Right ventricle myocardium superior (tissue), 1 donor: Measurements from ENCODE around the gene CDK17. TPM values are rescaled to one million over a fixed set of nuclear protein-coding genes. Genes with fewer than 3 reads are reported as not detected.

ENCODE experiments used
- ATAC-seq: fragments of 200-7000 bp; cut with Tn5 transposase; one replicate; pipeline ENCODE4 v1.9.1; 2020; ENCODE audit warnings: mild to moderate bottlenecking; ENCODE audit not compliant: poor library complexity
- DNase-seq: peaks from one replicate; pipeline ENCODE4 v3.0.0-alpha.2; 2020
- intact Hi-C: fragments of 100-400 bp; cut with DNase I; formaldehyde crosslinking; loops from one replicate; pipeline ENCODE4 v1.11.2; 2022
- total RNA-seq: library from RNA; stranded (reverse); fragmentation: NEBNext Ultra II Directional; extraction: Animal tissue kit (Norgen Biotek cat#: 25700); gene quantifications from one replicate; pipeline ENCODE4 v1.2.1, GENCODE V29; 2021
- donor health status: DM: no; HTN: yes; CAD: no; lungs with severe emphysema.

The CDK17 gene
- total RNA-seq, 1 donor from 2014 or later = 15.6 TPM

DNA sequence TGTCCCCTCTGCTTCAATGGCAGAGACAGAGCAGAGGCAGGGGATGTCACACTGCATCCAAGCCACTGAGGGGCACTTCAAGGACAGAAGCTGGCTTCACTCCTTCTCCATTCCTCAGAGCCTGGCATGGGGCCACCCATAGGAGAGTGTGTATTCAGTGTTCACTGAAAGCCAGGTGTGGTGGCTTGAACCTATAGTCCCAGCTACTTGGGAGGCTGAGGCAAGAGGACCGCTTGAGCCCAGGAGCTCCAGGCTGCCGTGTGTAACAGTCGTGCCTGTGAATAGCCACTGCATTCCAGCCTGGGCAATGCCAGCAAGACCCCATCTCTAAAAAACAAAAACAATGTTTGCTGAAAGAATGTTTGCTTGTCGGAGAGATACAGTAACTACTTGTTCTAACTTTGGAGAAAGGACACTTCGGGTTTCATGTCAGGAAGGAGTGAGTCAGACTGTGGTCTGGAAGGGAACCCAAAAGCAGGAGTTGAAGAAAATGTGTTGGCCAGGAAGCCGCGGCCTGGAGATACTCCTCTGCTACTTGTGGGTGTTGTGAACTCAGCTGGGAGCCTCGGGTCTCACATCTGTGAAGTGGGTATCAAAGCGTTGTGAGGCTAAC, 162.7 kb downstream of the CDK17 start:
- ATAC-seq (no peak), DNase-seq (peak; percentile 70)
- intact Hi-C loops = no loop called here

DNA sequence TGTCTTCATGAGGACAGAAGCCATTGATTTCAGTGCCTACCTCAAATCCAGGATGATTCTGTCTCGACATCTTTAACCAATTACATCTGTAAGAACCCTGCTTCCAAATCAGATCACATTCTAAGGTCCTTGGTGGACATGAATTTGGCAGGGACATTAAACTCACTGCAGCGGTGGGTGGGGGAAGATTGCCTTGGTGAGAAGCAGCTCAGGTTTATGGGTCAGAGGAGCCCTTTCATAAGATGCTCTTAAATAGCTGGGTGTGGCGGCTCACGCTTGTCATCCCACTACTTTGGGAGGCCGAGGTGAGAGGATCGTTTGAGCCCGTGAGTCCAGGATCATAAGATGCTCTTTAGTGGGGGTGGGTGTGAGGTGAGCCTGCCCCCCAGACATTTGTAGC, 163.2 kb downstream of the CDK17 start:
- ATAC-seq = no peak
- intact Hi-C loops = no loop called here
- DNase-seq = no peak

- intact Hi-C loops = no loop called here
- DNase-seq (peak; percentile 76), ATAC-seq (peak; percentile 10)
Observed at GRCh38 chr12:96236221-96236822, 163.9 kb downstream of the CDK17 start.

GRCh38 chr12:96235484-96235826, 164.8 kb downstream of the CDK17 start:
- no peak for DNase-seq
- intact Hi-C loops = no loop called here
- ATAC-seq = no peak

DNA sequence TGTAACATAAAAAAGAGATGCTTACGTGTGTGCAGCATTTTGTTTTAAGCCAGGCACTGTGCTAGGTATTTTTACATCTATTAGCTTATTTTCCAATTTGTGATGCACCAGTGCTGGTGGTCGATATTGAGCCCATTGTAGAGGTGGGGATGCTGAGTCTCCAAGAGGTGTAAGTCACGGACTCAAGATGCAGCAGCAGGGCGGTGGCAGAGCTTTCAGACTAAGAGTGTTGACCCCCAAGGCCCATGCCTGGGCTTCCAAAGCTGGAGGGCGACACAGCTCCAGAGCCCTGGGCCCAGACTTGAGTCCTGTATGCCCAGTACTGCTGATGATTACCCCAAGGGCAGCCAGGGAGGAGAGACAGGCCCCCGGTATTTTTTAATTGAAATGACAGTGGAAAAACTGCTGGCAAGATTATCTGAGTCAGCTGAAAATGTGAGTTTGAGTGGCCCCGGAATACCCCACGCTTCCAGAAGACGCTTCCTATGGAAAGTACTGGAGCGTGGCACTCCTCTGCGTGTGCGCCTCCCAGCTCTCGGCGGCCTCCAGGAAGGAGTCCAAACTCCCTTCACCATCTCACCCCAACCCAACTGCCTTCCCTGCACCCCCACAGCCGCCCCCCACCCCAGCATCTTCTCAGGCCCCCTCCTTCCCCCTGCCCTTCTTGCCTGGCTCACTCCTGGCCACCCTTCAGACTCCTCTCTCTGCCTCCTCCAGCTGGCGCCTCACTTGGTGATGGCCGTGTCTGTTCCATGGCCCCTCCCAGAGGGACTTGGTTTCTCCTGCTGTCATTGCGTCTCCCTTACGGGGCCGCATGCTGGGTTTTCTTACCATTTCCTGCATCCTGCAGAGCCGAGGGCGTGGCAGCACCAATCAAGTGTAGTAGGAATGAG, 165.4 kb downstream of the CDK17 start:
- intact Hi-C loops = loop anchor here (5.0 kb wide), 1 partner anchor 167 kb away; the partner anchor contains the start of gene CDK17
- no peak for ATAC-seq
- DNase-seq = no peak

DNA sequence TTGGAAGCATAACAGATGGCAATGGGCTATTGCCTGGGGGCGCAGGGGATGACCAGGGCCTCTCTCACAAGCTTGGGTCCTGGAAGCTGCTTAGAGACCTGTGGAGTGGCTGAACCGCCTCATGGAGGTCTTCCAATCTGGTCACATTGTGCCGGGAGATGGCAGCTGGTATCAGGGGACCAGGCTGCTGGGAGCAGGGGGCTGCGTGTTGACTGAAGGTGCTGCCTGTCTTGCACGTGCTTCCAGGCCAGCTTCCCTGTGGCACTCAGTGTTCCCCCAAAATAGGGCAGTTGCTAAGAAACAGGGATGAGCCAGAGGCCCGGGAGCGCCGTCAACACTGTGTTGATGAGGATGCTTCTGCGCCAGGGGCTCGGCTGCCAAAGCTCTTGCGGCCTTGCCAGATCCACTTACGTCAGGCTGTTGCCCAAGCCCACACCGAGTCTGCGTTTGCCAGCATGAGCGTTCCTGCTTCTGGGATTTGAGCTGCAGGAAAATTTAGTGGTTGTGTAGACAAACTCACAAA, 166.2 kb downstream of the CDK17 start:
- ATAC-seq (peak; percentile 87), DNase-seq (peak; percentile 96)
- intact Hi-C loops = loop anchor here (5.0 kb wide), 1 partner anchor 168 kb away; the partner anchor contains the start of gene CDK17

- DNase-seq = no peak
- peak; percentile 3 for ATAC-seq
- intact Hi-C loops = loop anchor here (5.0 kb wide), 1 partner anchor 169 kb away; the partner anchor contains the start of gene CDK17
Observed at GRCh38 chr12:96233168-96233567, 167.1 kb downstream of the CDK17 start.

DNA sequence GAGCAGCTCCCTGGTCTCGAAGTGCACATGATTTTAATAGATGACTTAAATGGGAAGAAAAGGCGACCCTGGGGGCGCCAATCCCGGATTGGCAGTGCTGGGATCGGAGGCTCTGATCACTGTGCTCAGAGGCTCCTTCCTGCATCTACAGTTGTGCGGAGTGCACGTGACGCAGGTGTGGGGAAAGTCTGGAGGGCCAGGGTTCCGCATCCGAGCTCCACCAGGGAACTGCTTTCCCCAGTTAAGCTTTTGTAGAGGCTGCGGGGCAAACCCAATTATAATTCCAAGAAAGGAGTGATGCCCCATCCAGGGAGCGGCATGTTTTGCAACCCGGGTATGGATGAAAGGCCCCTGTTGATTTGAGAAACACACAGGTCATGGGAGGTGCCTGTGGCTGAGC, 169.6 kb downstream of the CDK17 start:
- DNase-seq = no peak
- intact Hi-C loops = loop anchor here (5.0 kb wide), 1 partner anchor 172 kb away; the partner anchor contains the start of gene CDK17
- ATAC-seq = no peak

DNA sequence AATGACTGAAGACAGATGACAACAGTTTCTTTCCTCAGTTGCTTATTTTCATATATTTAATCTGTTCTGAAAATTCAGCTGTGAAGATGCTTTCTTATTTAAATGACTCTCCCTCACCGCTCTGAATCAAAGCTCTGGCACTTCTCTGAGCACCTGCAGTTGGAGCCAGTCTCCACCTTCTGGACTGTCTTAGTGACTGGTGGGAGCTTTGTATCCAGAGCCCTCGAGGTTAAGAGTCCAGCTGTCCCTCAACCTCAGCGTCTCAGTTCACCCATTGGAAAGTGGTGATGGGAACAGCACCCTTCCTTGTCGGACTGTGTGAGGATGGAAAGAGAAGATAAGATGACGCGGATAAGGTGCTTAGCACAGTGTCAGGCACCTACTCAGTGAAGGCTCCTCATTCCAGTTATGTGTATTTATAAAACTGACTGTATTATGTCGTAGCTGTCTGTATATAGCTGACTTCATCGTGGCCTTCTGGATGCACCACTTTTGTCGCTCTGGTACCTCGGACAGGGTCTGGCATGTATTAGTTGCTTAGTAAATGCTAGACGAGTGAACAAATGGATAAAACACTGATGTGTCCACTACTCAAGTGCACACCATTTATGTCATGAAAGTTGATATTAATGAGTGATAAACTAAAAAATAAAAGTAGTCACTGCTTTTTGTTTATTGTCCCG, 171.5 kb downstream of the CDK17 start:
- intact Hi-C loops = no loop called here
- DNase-seq (no peak), ATAC-seq (no peak)

Other genes with a start within 250 kb of the CDK17 start
- 18.9 TPM for gene ELK3, start 206.1 kb downstream of the CDK17 start, total RNA-seq
- gene CFAP54, start 89.1 kb upstream of the CDK17 start, total RNA-seq = 0.13 TPM